ENCODE data around the gene FOXP3.

FOXP3 gene

GRCh38 chrX:49220100-49220499 is 44.4 kb downstream of the FOXP3 start:
- FAIRE-seq = no peak

DNA sequence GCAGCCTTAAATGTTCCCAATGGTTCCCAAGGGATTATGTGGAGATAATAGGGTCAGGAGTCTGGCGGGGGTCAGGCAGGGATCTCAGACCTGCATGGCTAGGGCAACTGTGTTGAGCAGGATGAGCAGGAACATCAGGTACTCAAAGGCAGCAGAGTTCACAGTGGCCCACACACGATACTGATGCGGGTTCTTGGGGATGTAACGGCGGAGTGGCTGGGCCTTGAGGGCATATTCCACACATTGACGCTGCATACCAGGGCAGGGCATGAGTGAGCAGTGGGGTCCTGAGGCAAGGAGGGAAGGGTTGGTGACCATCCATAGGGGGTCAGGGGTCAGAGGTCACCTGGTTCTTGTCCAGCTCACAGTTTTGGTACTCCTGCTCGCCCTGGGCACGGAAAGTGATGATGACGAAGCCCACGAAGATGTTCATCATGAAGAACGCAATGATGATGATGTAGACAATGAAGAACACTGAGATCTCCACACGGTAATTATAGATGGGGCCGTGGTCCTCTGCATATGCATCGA is 49.4 kb downstream of the FOXP3 start:
- FAIRE-seq (no peak), DNase-seq (ENCODE audit: low spot score) (no peak)

More at GRCh38 chrX:49220100-49220499, 44.4 kb downstream of the FOXP3 start:
- no peak for DNase-seq (ENCODE audit: low spot score)

- DNase-seq (ENCODE audit: low spot score) (no peak), FAIRE-seq (no peak)
Measured at GRCh38 chrX:49214416-49214815, 50.1 kb downstream of the FOXP3 start.

DNA sequence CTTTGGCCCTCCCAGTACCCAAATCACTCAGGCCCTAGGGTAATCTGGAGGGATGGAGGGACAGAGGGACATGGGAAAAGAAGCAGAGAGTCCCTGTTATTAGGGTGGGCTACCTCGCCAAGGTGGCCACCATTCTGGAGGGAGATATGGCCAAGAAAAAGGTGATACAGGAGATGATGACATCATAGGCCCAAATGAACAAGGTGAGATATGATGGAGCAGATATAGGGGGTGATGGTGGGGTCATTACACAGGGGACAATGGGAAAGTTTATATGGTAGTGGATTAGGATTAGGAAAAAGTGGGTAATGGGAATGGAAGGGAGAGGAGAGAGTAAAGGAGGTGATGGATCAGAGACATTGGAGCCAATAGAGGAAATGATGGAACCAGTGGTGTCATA is 51.6 kb downstream of the FOXP3 start:
- FAIRE-seq = no peak
- DNase-seq (ENCODE audit: low spot score) = no peak

- DNase-seq (ENCODE audit: low spot score) = no peak
- no peak for FAIRE-seq
Measured at GRCh38 chrX:49212209-49212608, 52.3 kb downstream of the FOXP3 start.

DNA sequence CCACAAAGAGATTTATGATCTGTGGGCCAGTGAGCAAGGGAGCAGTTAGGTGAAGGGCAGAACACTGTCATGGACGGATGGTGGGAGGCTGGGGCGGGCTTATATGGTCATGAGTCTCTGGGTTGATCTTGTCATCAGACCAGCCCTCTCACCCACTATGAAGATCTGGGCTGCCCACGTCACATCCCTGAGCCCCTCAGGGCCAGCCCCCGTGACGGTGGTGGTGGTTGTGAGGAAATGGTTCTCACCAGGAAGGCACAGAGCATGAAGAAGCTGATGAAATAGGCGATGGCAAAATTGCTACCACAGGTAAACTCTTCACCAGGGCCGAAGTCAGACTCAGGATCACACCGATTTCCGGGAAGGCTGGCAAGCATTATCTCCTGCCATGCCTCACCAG is 53.4 kb downstream of the FOXP3 start:
- no peak for DNase-seq (ENCODE audit: low spot score)
- FAIRE-seq = no peak

- no peak for DNase-seq (ENCODE audit: low spot score)
- no peak for FAIRE-seq
Measured at GRCh38 chrX:49210406-49210805, 54.1 kb downstream of the FOXP3 start.

DNA sequence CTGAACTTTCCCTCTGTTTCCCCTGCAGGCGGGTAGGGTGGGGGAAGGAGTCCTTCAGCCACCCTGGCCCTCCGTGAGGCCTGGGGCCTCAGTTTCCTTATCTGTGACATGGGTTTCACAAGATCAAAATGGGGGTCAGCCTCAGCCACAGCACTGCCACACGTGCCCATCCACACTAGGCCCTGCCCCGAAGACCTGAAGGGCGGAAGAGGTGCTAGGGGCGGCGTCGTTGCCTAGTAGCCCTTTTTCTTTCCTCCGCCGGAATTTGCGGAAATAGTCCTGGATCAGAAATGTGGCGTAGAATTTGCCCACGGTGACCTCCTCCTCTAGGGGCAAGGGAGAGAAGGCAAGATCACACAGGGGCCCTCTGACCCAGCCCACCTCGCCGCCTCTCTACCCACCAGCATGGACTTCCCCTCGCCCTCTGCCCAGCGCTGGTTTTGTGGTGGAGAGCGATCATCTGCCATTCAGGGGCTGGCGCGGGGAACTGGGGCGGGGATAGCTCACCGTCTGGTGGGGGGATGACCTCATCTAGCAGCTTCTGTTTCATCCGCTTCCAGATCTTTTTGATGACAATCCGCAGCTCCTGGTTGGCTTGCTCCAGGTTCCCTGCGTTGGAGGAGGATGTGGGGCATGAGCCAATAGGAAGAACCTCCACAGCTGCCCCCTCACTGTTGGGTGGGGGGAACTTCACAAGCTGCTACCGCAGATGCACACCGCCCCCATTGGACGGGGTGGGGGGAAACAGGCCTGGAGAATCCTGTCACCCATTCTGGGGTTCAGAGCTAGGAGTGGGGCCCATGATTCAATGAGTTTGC is 54.9 kb downstream of the FOXP3 start:
- no peak for DNase-seq (ENCODE audit: low spot score)
- no peak for FAIRE-seq

- no peak for FAIRE-seq
- DNase-seq (ENCODE audit: low spot score) = no peak
Measured at GRCh38 chrX:49208399-49208798, 56.1 kb downstream of the FOXP3 start.

DNA sequence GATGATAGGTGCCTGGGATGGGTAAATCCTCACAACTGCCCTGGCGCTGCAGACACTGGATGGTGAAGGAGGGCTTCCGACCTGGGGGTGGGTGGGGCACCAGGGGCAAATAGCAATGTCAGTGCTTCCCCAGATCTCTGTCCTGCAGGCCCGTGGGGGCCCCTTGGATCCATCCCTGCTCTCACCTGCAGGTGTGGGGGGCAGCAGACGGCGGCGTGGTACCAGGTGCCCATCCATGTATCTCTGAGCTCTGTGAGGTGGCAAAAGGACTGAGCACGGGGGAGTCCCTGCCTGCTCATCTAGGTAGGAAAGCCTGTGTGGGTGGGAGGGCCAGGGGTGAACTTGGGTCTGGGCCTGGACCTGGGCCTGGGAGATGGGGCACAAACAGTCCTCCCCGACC is 58.0 kb downstream of the FOXP3 start:
- FAIRE-seq (no peak), DNase-seq (ENCODE audit: low spot score) (no peak)

DNA sequence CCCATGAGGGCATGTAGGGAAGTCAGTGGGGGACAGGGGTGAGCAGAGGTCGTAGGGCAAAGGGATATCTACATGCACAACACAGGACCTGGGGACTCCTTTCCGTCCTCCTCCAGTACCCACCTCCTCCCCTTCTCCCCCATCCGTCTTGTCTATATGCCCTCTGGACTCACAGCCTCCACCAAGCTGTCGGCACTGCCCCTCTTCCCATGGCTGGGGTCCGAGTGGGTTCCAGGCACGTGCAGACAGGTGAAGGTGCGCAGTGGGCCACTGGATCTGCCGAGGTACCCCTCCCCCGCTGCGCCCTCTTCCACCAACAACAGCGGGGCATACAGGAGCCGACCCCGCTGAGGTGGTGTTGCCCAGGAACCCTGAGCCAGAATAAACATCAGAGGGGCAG is 59.1 kb downstream of the FOXP3 start:
- DNase-seq (ENCODE audit: low spot score) = no peak
- no peak for FAIRE-seq

- FAIRE-seq (no peak), DNase-seq (ENCODE audit: low spot score) (no peak)
Measured at GRCh38 chrX:49204709-49205108, 59.8 kb downstream of the FOXP3 start.

GRCh38 chrX:49204017-49204416 is 60.5 kb downstream of the FOXP3 start:
- no peak for DNase-seq (ENCODE audit: low spot score)
- FAIRE-seq = no peak

GRCh38 chrX:49203536-49203935 is 61.0 kb downstream of the FOXP3 start:
- FAIRE-seq (no peak), DNase-seq (ENCODE audit: low spot score) (no peak)

GRCh38 chrX:49202022-49202421 is 62.5 kb downstream of the FOXP3 start:
- no peak for FAIRE-seq
- DNase-seq (ENCODE audit: low spot score) = no peak

Data from urothelium cell line (cell line).